Osteoblast (primary cell): Measurements from ENCODE around the gene NRIP1. TPM values are rescaled to one million over a fixed set of nuclear protein-coding genes. Genes with fewer than 3 reads are reported as not detected.

ENCODE experiments used
- DNase-seq: peaks from one replicate; pipeline ENCODE4 v3.0.0; 2011; ENCODE audit warnings: low spot score, mixed read lengths; ENCODE audit not compliant: insufficient read length; ENCODE audit errors: missing footprints
- H2AFZ ChIP-seq: 2 replicates; pipeline ENCODE4 v1.6.0; 2011; ENCODE audit warnings: mild to moderate bottlenecking, low read length
- H3K27ac ChIP-seq: 2 replicates; pipeline ENCODE4 v1.5.1; 2011; ENCODE audit warnings: mild to moderate bottlenecking, low read depth, low read length, moderate library complexity
- H3K27me3 ChIP-seq: 2 replicates; pipeline ENCODE4 v1.6.0; 2012; ENCODE audit warnings: mild to moderate bottlenecking, control low read depth, inconsistent platforms, low read length, moderate library complexity; ENCODE audit not compliant: insufficient read depth
- H3K36me3 ChIP-seq: 2 replicates; pipeline ENCODE4 v1.5.1; 2011; ENCODE audit warnings: mild to moderate bottlenecking, low read length, control low read depth, moderate library complexity; ENCODE audit not compliant: insufficient read depth
- H3K4me1 ChIP-seq: 2 replicates; pipeline ENCODE4 v1.5.1; 2011; ENCODE audit warnings: mild to moderate bottlenecking, low read length, control low read depth, moderate library complexity; ENCODE audit not compliant: insufficient read depth
- H3K4me2 ChIP-seq: 2 replicates; pipeline ENCODE4 v1.6.0; 2011; ENCODE audit warnings: mild to moderate bottlenecking, low read length; ENCODE audit not compliant: insufficient read depth
- H3K4me3 ChIP-seq: fragments of 200-600 bp; sonication (generic); 3 replicates; pipeline ENCODE4 v1.5.1; 2012; ENCODE audit warnings: mild to moderate bottlenecking, low read length, inconsistent platforms; ENCODE audit not compliant: insufficient read depth
- H3K79me2 ChIP-seq: 2 replicates; pipeline ENCODE4 v1.6.0; 2012; ENCODE audit warnings: mild to moderate bottlenecking, low read length, control low read depth, inconsistent platforms; ENCODE audit not compliant: insufficient read depth
- H3K9me3 ChIP-seq: 2 replicates; pipeline ENCODE4 v1.5.1; 2011; ENCODE audit warnings: low read depth, low read length, control low read depth
- H4K20me1 ChIP-seq: 2 replicates; pipeline ENCODE4 v1.6.0; 2012; ENCODE audit warnings: mild to moderate bottlenecking, low read length, control low read depth; ENCODE audit not compliant: insufficient read depth
- CTCF ChIP-seq: IDR thresholded peaks from 2 replicates; pipeline ENCODE4 v1.5.1; 2011; ENCODE audit warnings: mild to moderate bottlenecking, low read depth, low read length, moderate library complexity; ENCODE audit errors: extremely low read depth
- total RNA-seq: library from RNA; depleted of rRNA; stranded (reverse); fragments of >200 nt; gene quantifications from 2 replicates; pipeline ENCODE4 v1.2.3, GENCODE V29; 2012

The NRIP1 gene
- total RNA-seq, 1 donor, result 32.6 TPM

GRCh38 chr21:14968821-14969220, 96.0 kb downstream of the NRIP1 start:
- Histone ChIP-seq H4K20me1 (no peaks in the 10 kb centered on the region), H3K27ac (peak overlapping the region; percentile 20), H3K4me3 (no peak overlapping the region), H3K27me3 (no peaks in the 10 kb centered on the region), H3K9me3 (no peaks in the 10 kb centered on the region), H3K79me2 (peaks cover 60% of the 10 kb centered on the region), H3K4me1 (no peaks in the 10 kb centered on the region), H3K4me2 (no peak overlapping the region), H3K36me3 (peaks cover 29% of the 10 kb centered on the region), H2AFZ (no peak overlapping the region)
- DNase-seq, result peak; percentile 80
- no peak for TF ChIP-seq CTCF

GRCh38 chr21:14968029-14968428, 96.8 kb downstream of the NRIP1 start:
- no peak for TF ChIP-seq CTCF
- peaks cover 57% of the 10 kb centered on the region for H3K79me2 ChIP-seq
- no peak overlapping the region for H3K4me3 ChIP-seq
- H4K20me1 ChIP-seq, result no peaks in the 10 kb centered on the region
- H3K27ac ChIP-seq, result no peak overlapping the region
- peaks cover 29% of the 10 kb centered on the region for H3K36me3 ChIP-seq
- no peak overlapping the region for H2AFZ ChIP-seq
- no peaks in the 10 kb centered on the region for H3K27me3 ChIP-seq
- DNase-seq, result no peak
- H3K4me2 ChIP-seq, result no peak overlapping the region
- H3K4me1 ChIP-seq, result no peaks in the 10 kb centered on the region
- no peaks in the 10 kb centered on the region for H3K9me3 ChIP-seq

- DNase-seq, result no peak
- Histone ChIP-seq H3K36me3 (peaks cover 29% of the 10 kb centered on the region), H3K27me3 (no peaks in the 10 kb centered on the region), H3K4me1 (no peaks in the 10 kb centered on the region), H3K79me2 (peaks cover 35% of the 10 kb centered on the region), H2AFZ (no peak overlapping the region), H3K27ac (no peak overlapping the region), H3K4me2 (no peak overlapping the region), H3K9me3 (no peaks in the 10 kb centered on the region), H4K20me1 (no peaks in the 10 kb centered on the region), H3K4me3 (no peak overlapping the region)
- no peak for TF ChIP-seq CTCF
These were observed 100.2 kb downstream of the NRIP1 start for GRCh38 chr21:14964621-14965020.

- H3K4me2 ChIP-seq, result no peak overlapping the region
- H4K20me1 ChIP-seq, result no peaks in the 10 kb centered on the region
- DNase-seq, result no peak
- H3K9me3 ChIP-seq, result no peaks in the 10 kb centered on the region
- no peak overlapping the region for H3K4me3 ChIP-seq
- H3K27ac ChIP-seq, result no peak overlapping the region
- no peak overlapping the region for H2AFZ ChIP-seq
- peaks cover 12% of the 10 kb centered on the region for H3K4me1 ChIP-seq
- no peaks in the 10 kb centered on the region for H3K27me3 ChIP-seq
- H3K79me2 ChIP-seq, result peaks cover 27% of the 10 kb centered on the region
- no peak for TF ChIP-seq CTCF
- H3K36me3 ChIP-seq, result peaks cover 17% of the 10 kb centered on the region
These were observed 102.6 kb downstream of the NRIP1 start for GRCh38 chr21:14962217-14962616.
